Activated naive CD8-positive, alpha-beta T cell treated with anti-CD3 and anti-CD28 coated beads, Interleukin-2, amount 50 U/mL, for 24 hours (primary cell): Measurements from ENCODE around the gene UBASH3B.
"Not testable (repeated sequence)": the region's sequence is repeated elsewhere in the genome, so short reads cannot be mapped to it uniquely, and the experiment has no call there.

Experiments used
- ATAC-seq: fragments of 150-1000 bp; cut with Tn5 transposase; one replicate; pipeline ENCODE4 v1.10.0; 2021
- DNase-seq: peaks from one replicate; pipeline ENCODE4 v3.0.0; 2021
- H3K27ac Mint-ChIP-seq: one replicate; pipeline ENCODE4 v1.8.0; 2021; ENCODE audit warnings: mild to moderate bottlenecking, mixed read lengths
- H3K27me3 Mint-ChIP-seq: one replicate; pipeline ENCODE4 v1.8.0; 2021; ENCODE audit warnings: mixed read lengths
- H3K36me3 Mint-ChIP-seq: one replicate; pipeline ENCODE4 v1.8.0; 2021; ENCODE audit warnings: low read depth, mixed read lengths
- H3K4me1 Mint-ChIP-seq: one replicate; pipeline ENCODE4 v1.8.0; 2021; ENCODE audit warnings: mixed read lengths
- H3K4me3 Mint-ChIP-seq: one replicate; pipeline ENCODE4 v1.8.0; 2021; ENCODE audit warnings: mild to moderate bottlenecking, moderate library complexity, mixed read lengths
- H3K9me3 Mint-ChIP-seq: one replicate; pipeline ENCODE4 v1.8.0; 2021; ENCODE audit warnings: mixed read lengths

Gene UBASH3B

GRCh38 chr11:122807731-122808477 is 152.4 kb downstream of the UBASH3B start:
- H3K36me3 Mint-ChIP-seq = peaks cover 54% of the 10 kb centered on the region
- no peak for DNase-seq
- no peaks in the 10 kb centered on the region for H3K9me3 Mint-ChIP-seq
- peak overlapping the region; percentile 57 for H3K4me3 Mint-ChIP-seq
- peak overlapping the region; percentile 87 for H3K27ac Mint-ChIP-seq
- no peak for ATAC-seq
- H3K4me1 Mint-ChIP-seq = peaks cover 80% of the 10 kb centered on the region
- no peaks in the 10 kb centered on the region for H3K27me3 Mint-ChIP-seq

- Mint-ChIP-seq H3K4me3 (peak overlapping the region; percentile 57), H3K36me3 (peaks cover 50% of the 10 kb centered on the region), H3K4me1 (peaks cover 80% of the 10 kb centered on the region), H3K9me3 (no peaks in the 10 kb centered on the region), H3K27ac (peak overlapping the region; percentile 87), H3K27me3 (no peaks in the 10 kb centered on the region)
- ATAC-seq (peak; percentile 78), DNase-seq (peak; percentile 36)
Measured at GRCh38 chr11:122808478-122808869, 153.0 kb downstream of the UBASH3B start.

GRCh38 chr11:122809866-122810265 is 154.3 kb downstream of the UBASH3B start:
- Mint-ChIP-seq H3K4me3 (no peak overlapping the region), H3K36me3 (peaks cover 41% of the 10 kb centered on the region), H3K4me1 (peaks cover 77% of the 10 kb centered on the region), H3K27ac (no peak overlapping the region), H3K9me3 (no peaks in the 10 kb centered on the region), H3K27me3 (no peaks in the 10 kb centered on the region)
- no peak for ATAC-seq
- no peak for DNase-seq

DNA sequence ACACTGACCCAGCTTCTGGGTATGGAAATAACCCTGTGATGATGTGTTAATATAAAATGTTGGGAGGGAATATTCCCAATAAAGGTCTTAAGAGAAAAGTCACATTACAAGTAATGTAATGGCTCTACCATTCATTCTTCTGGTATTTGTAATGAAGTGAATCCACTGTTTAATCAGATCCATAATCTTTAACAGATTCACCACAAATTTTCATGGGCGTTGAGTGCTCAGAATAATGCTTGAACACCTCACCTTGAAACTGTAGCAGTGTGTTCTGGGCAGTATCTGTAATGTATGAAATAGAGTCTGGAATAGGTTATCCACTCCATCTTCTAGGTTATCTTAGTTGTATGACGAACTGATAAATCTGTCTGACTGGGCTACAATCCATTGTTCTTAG is 156.2 kb downstream of the UBASH3B start:
- ATAC-seq (no peak), DNase-seq (no peak)
- no peak overlapping the region for H3K27ac Mint-ChIP-seq
- peaks cover 32% of the 10 kb centered on the region for H3K36me3 Mint-ChIP-seq
- H3K4me3 Mint-ChIP-seq = no peak overlapping the region
- H3K27me3 Mint-ChIP-seq = no peaks in the 10 kb centered on the region
- peaks cover 72% of the 10 kb centered on the region for H3K4me1 Mint-ChIP-seq
- H3K9me3 Mint-ChIP-seq = no peaks in the 10 kb centered on the region

DNA sequence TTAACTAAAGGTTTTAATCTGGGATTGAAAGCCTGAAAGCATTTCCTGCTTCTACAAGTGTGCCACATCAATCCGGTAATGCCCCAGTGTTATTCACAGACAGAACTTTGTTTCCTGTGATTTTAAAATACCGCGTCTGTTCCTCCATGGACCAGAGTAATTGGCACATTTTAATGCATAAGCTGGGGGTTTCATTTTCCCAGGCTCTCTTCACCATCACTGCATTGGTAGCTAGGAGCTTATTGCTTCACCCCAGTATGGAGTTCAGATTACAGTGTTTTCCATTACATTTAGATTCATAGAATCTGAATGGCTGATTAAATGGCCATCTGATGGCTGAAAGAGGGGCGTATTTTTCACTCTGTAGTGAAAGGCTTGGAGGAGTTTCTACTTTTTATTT is 157.1 kb downstream of the UBASH3B start:
- Mint-ChIP-seq H3K9me3 (no peaks in the 10 kb centered on the region), H3K4me1 (peaks cover 68% of the 10 kb centered on the region), H3K4me3 (no peak overlapping the region), H3K27ac (no peak overlapping the region), H3K36me3 (peaks cover 26% of the 10 kb centered on the region), H3K27me3 (no peaks in the 10 kb centered on the region)
- DNase-seq (no peak), ATAC-seq (no peak)

GRCh38 chr11:122813176-122813893 is 157.8 kb downstream of the UBASH3B start:
- H3K4me3 Mint-ChIP-seq = no peak overlapping the region
- H3K27ac Mint-ChIP-seq = no peak overlapping the region
- no peaks in the 10 kb centered on the region for H3K27me3 Mint-ChIP-seq
- no peak for ATAC-seq
- H3K9me3 Mint-ChIP-seq = peaks cover 3% of the 10 kb centered on the region
- no peak for DNase-seq
- H3K4me1 Mint-ChIP-seq = peaks cover 61% of the 10 kb centered on the region
- H3K36me3 Mint-ChIP-seq = peaks cover 27% of the 10 kb centered on the region

GRCh38 chr11:122813894-122814270 is 158.4 kb downstream of the UBASH3B start:
- ATAC-seq = no peak
- H3K4me3 Mint-ChIP-seq = no peak overlapping the region
- peaks cover 56% of the 10 kb centered on the region for H3K4me1 Mint-ChIP-seq
- H3K36me3 Mint-ChIP-seq = peaks cover 27% of the 10 kb centered on the region
- H3K27ac Mint-ChIP-seq = no peak overlapping the region
- H3K27me3 Mint-ChIP-seq = no peaks in the 10 kb centered on the region
- no peak for DNase-seq
- peaks cover 8% of the 10 kb centered on the region for H3K9me3 Mint-ChIP-seq

DNA sequence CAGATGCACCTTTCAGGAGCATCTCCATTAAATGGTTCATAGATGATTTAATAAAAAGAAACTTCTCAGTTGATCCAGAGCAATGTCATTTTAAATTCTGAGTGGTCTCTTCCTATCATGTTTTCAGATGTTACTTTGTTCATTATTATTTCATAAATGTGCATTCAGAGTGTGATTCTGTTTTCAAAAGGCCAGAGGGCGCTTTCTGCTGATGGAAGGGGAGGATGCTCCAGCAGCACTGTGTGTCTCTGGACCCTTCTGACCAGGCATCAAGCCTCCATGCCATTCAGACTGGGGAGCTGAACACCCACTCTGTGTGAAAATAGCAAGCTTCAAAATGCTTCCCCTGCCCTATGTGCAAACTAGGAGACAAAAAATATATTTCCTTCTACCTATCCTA is 158.9 kb downstream of the UBASH3B start:
- Mint-ChIP-seq H3K4me1 (peaks cover 51% of the 10 kb centered on the region), H3K27ac (no peak overlapping the region), H3K36me3 (peaks cover 27% of the 10 kb centered on the region), H3K9me3 (peaks cover 13% of the 10 kb centered on the region), H3K27me3 (no peaks in the 10 kb centered on the region), H3K4me3 (no peak overlapping the region)
- ATAC-seq (peak; percentile 36), DNase-seq (no peak)

DNA sequence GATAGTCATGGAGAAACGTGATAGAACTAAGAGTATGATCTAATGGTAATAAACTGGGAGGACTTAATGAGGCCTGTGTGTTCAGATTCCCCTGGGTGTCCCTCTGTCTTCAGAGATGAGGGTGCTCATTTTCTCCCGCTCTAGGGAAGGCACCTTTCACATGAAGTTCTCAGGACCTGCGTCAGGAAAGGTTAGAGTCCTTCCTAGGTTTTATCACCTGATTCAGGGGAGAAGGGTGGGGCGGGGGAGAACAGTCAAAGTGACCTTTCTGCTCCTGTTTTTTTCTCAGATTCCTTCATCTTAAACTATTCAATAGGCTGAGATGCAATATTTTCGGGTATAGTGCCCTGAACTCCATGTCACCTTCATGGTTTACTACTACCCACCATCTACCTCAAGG is 160.4 kb downstream of the UBASH3B start:
- H3K27me3 Mint-ChIP-seq = no peaks in the 10 kb centered on the region
- H3K27ac Mint-ChIP-seq = no peak overlapping the region
- H3K36me3 Mint-ChIP-seq = peaks cover 26% of the 10 kb centered on the region
- no peak for ATAC-seq
- no peak overlapping the region for H3K4me3 Mint-ChIP-seq
- no peak for DNase-seq
- H3K4me1 Mint-ChIP-seq = peaks cover 45% of the 10 kb centered on the region
- peaks cover 23% of the 10 kb centered on the region for H3K9me3 Mint-ChIP-seq

- Mint-ChIP-seq H3K4me3 (no peak overlapping the region), H3K9me3 (peaks cover 27% of the 10 kb centered on the region), H3K36me3 (peaks cover 26% of the 10 kb centered on the region), H3K4me1 (peaks cover 48% of the 10 kb centered on the region), H3K27ac (peak overlapping the region; percentile 21), H3K27me3 (no peaks in the 10 kb centered on the region)
- ATAC-seq (no peak), DNase-seq (no peak)
Measured at GRCh38 chr11:122816761-122817520, 161.4 kb downstream of the UBASH3B start.

GRCh38 chr11:122820158-122820557 is 164.6 kb downstream of the UBASH3B start:
- peaks cover 26% of the 10 kb centered on the region for H3K4me1 Mint-ChIP-seq
- no peak overlapping the region for H3K27ac Mint-ChIP-seq
- no peaks in the 10 kb centered on the region for H3K27me3 Mint-ChIP-seq
- DNase-seq (no peak), ATAC-seq (no peak)
- H3K4me3 Mint-ChIP-seq = no peak overlapping the region
- peaks cover 27% of the 10 kb centered on the region for H3K9me3 Mint-ChIP-seq
- peaks cover 28% of the 10 kb centered on the region for H3K36me3 Mint-ChIP-seq

DNA sequence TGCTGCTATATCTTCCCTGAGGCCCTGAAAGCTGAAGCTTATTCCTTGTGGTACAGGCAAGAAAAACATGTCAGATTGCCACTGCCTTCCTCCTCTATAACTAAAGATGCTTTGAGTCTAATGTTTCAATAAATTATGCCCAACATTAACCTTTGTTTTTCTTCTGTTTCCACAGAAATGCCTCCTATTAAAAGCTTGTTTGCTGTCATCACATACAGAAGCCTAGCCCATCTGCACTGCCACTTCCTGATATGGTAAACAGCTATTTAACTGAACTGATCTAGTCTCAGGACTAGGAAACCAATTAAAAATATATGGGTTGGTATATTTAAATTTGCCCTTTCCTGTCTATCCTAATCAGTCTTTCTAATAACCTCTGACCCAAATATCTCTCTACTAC is 165.6 kb downstream of the UBASH3B start:
- peaks cover 28% of the 10 kb centered on the region for H3K9me3 Mint-ChIP-seq
- peaks cover 24% of the 10 kb centered on the region for H3K4me1 Mint-ChIP-seq
- H3K27me3 Mint-ChIP-seq = no peaks in the 10 kb centered on the region
- H3K27ac Mint-ChIP-seq = no peak overlapping the region
- peaks cover 28% of the 10 kb centered on the region for H3K36me3 Mint-ChIP-seq
- ATAC-seq (no peak), DNase-seq (no peak)
- H3K4me3 Mint-ChIP-seq = no peak overlapping the region

- no peak for DNase-seq
Measured at GRCh38 chr11:122822241-122822640, 166.7 kb downstream of the UBASH3B start.

GRCh38 chr11:122823564-122823963 is 168.0 kb downstream of the UBASH3B start:
- Mint-ChIP-seq H3K36me3 (peaks cover 25% of the 10 kb centered on the region), H3K4me3 (no peak overlapping the region), H3K27ac (no peak overlapping the region), H3K9me3 (peaks cover 25% of the 10 kb centered on the region), H3K4me1 (peaks cover 18% of the 10 kb centered on the region), H3K27me3 (no peaks in the 10 kb centered on the region)
- ATAC-seq = no peak
- DNase-seq = no peak

More at GRCh38 chr11:122822241-122822640, 166.7 kb downstream of the UBASH3B start:
- Mint-ChIP-seq H3K9me3 (peaks cover 30% of the 10 kb centered on the region), H3K27me3 (no peaks in the 10 kb centered on the region), H3K27ac (no peak overlapping the region), H3K36me3 (peaks cover 29% of the 10 kb centered on the region), H3K4me3 (no peak overlapping the region), H3K4me1 (peaks cover 18% of the 10 kb centered on the region)
- ATAC-seq = peak; percentile 46

- H3K4me1 Mint-ChIP-seq = peaks cover 20% of the 10 kb centered on the region
- H3K9me3 Mint-ChIP-seq, H3K27ac Mint-ChIP-seq, H3K27me3 Mint-ChIP-seq, ATAC-seq, DNase-seq, H3K36me3 Mint-ChIP-seq, H3K4me3 Mint-ChIP-seq: not testable (repeated sequence)
Measured at GRCh38 chr11:122829371-122829770, 173.8 kb downstream of the UBASH3B start.
